BLaER1 (cell line): ENCODE results near the gene HLX.

Source experiments
- H3K27ac ChIP-seq: shearing (Covaris generic); formaldehyde crosslinking; 2 replicates; pipeline ENCODE4 v1.8.1; 2022
- H3K27me3 ChIP-seq: shearing (Covaris generic); formaldehyde crosslinking; 2 replicates; pipeline ENCODE4 v1.8.1; 2022
- H3K36me3 ChIP-seq: shearing (Covaris generic); formaldehyde crosslinking; 2 replicates; pipeline ENCODE4 v1.8.1; 2022
- H3K4me1 ChIP-seq: shearing (Covaris generic); formaldehyde crosslinking; 2 replicates; pipeline ENCODE4 v1.8.1; 2022
- H3K4me2 ChIP-seq: shearing (Covaris generic); formaldehyde crosslinking; 2 replicates; pipeline ENCODE4 v1.8.1; 2022
- H3K4me3 ChIP-seq: shearing (Covaris generic); formaldehyde crosslinking; 2 replicates; pipeline ENCODE4 v1.8.1; 2022
- H3K9ac ChIP-seq: shearing (Covaris generic); formaldehyde crosslinking; 2 replicates; pipeline ENCODE4 v1.8.1; 2022
- H3K9me3 ChIP-seq: shearing (Covaris generic); formaldehyde crosslinking; 2 replicates; pipeline ENCODE4 v1.8.1; 2022
- H4K20me1 ChIP-seq: shearing (Covaris generic); formaldehyde crosslinking; 2 replicates; pipeline ENCODE4 v1.8.1; 2022
- Cebpa-rat ChIP-seq: shearing (Covaris generic); IDR thresholded peaks from 2 replicates; pipeline ENCODE4 v1.8.1; 2022

HLX gene, protein sequence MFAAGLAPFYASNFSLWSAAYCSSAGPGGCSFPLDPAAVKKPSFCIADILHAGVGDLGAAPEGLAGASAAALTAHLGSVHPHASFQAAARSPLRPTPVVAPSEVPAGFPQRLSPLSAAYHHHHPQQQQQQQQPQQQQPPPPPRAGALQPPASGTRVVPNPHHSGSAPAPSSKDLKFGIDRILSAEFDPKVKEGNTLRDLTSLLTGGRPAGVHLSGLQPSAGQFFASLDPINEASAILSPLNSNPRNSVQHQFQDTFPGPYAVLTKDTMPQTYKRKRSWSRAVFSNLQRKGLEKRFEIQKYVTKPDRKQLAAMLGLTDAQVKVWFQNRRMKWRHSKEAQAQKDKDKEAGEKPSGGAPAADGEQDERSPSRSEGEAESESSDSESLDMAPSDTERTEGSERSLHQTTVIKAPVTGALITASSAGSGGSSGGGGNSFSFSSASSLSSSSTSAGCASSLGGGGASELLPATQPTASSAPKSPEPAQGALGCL

GRCh38 chr1:220879076-220879508, at the start of gene HLX:
Gene HLX (plus strand): TSS chr1:220879443. CDS start chr1:220879858, 415 bp downstream.
- H3K27me3 ChIP-seq, result peaks cover 80% of the 10 kb centered on the region
- H3K36me3 ChIP-seq, result peaks cover 14% of the 10 kb centered on the region
- 0 out of 2 replicates have a peak, but pooled peaks cover 11% of the 10 kb centered on the region for H4K20me1 ChIP-seq
- TF ChIP-seq Cebpa-rat, result no peak
- peak within 1 kb of the TSS; percentile 93 for H3K27ac ChIP-seq
- peak within 1 kb of the TSS; percentile 92 for H3K9ac ChIP-seq
- peak within 1 kb of the TSS; percentile 83 for H3K4me3 ChIP-seq
- peaks cover 1% of the 10 kb centered on the region; the same call in 1 of the 2 replicates for H3K9me3 ChIP-seq
- peak within 1 kb of the TSS; percentile 79 for H3K4me2 ChIP-seq
- peaks cover 73% of the 10 kb centered on the region for H3K4me1 ChIP-seq

GRCh38 chr1:220833436-220833835, 45.8 kb upstream of the HLX start:
- no peak overlapping the region for H3K4me3 ChIP-seq
- no peaks in the 10 kb centered on the region for H3K4me1 ChIP-seq
- H3K4me2 ChIP-seq, result no peak overlapping the region
- no peak for TF ChIP-seq Cebpa-rat
- H3K27me3 ChIP-seq, result no peaks in the 10 kb centered on the region
- no peaks in the 10 kb centered on the region for H4K20me1 ChIP-seq
- no peaks in the 10 kb centered on the region for H3K36me3 ChIP-seq
- H3K27ac ChIP-seq, result no peak overlapping the region
- no peaks in the 10 kb centered on the region for H3K9me3 ChIP-seq
- H3K9ac ChIP-seq, result no peak overlapping the region

GRCh38 chr1:220834155-220834870, 44.9 kb upstream of the HLX start:
- H4K20me1 ChIP-seq, result no peaks in the 10 kb centered on the region
- no peaks in the 10 kb centered on the region for H3K27me3 ChIP-seq
- no peak for TF ChIP-seq Cebpa-rat
- no peaks in the 10 kb centered on the region for H3K36me3 ChIP-seq
- no peaks in the 10 kb centered on the region for H3K9me3 ChIP-seq
- no peak overlapping the region for H3K27ac ChIP-seq
- H3K4me3 ChIP-seq, result no peak overlapping the region
- no peaks in the 10 kb centered on the region for H3K4me1 ChIP-seq
- H3K4me2 ChIP-seq, result no peak overlapping the region
- H3K9ac ChIP-seq, result no peak overlapping the region

DNA sequence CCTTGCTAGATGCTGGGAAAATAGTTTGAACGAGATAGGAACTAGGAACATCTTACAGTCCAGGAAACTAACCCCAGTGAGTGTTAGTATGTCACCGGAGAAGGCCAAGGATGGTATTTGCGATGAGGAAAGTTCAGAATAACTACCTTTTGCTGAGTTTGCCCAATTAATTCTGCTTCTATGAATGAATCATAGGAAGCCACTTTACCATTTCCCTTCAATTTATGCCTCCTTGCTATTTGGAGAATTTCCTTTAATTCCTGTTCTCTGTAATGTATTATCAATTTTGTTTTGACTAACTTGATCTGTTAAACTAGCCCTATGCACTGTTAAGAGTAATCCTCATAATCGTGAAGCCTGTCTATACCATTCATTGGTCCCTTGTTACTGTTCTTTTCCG, 40.7 kb upstream of the HLX start:
- H3K4me2 ChIP-seq, result no peak overlapping the region
- TF ChIP-seq Cebpa-rat, result no peak

DNA sequence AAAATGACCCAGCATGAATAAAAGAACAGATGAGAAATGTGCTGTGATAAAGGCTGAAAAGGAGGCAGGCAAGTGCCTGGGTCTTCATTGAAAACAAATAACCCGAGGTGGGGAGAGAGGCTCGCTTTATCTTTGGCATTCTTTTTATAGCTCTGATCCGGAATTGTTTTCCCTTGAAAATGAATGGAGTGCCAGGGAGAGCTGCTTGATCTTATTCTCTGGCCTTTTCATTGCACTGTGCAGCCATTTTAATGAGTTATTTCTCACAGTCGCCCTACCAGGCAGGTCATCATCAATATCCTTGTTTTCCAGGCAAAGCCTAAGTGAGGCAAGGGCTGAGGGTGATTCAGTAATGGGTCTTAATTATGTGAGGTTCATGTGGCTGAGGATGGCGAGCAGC, 39.8 kb upstream of the HLX start:
- Histone ChIP-seq H3K4me1 (no peaks in the 10 kb centered on the region), H3K9me3 (no peaks in the 10 kb centered on the region), H3K4me2 (no peak overlapping the region), H3K27me3 (no peaks in the 10 kb centered on the region), H3K27ac (no peak overlapping the region), H3K36me3 (no peaks in the 10 kb centered on the region), H4K20me1 (no peaks in the 10 kb centered on the region), H3K4me3 (no peak overlapping the region), H3K9ac (no peak overlapping the region)
- no peak for TF ChIP-seq Cebpa-rat

More for the DNA sequence above, 40.7 kb upstream of the HLX start:
- Histone ChIP-seq H3K4me3 (no peak overlapping the region), H3K9me3 (no peaks in the 10 kb centered on the region), H3K27me3 (no peaks in the 10 kb centered on the region), H3K9ac (no peak overlapping the region), H3K27ac (no peak overlapping the region), H4K20me1 (no peaks in the 10 kb centered on the region), H3K36me3 (no peaks in the 10 kb centered on the region), H3K4me1 (no peaks in the 10 kb centered on the region)

DNA sequence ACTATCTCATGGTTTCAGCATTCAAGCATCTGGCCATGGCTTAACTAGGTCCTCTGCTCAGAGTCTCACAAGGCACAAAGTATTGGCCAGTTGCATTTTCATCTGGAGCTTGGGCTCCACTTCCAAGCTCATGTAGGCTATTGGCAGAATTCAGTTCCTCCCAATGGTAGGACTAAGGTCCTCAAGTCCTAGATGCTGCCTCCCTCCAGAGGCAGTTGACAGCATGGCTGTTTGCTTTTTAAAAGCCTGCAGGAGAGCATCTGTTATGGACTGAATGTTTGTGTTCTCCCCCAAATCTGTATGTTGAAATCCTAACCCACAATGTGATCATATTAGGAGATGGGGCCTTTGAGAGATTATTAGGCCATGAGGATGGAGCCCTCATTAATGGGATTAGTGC, 38.0 kb upstream of the HLX start:
- H3K4me2 ChIP-seq, result no peak overlapping the region
- H3K27me3 ChIP-seq, result no peaks in the 10 kb centered on the region
- no peak overlapping the region for H3K27ac ChIP-seq
- H4K20me1 ChIP-seq, result no peaks in the 10 kb centered on the region
- H3K4me1 ChIP-seq, result no peaks in the 10 kb centered on the region
- no peaks in the 10 kb centered on the region for H3K36me3 ChIP-seq
- no peak for TF ChIP-seq Cebpa-rat
- H3K4me3 ChIP-seq, result no peak overlapping the region
- no peak overlapping the region for H3K9ac ChIP-seq
- H3K9me3 ChIP-seq, result no peaks in the 10 kb centered on the region

- Histone ChIP-seq H3K4me1 (no peaks in the 10 kb centered on the region), H3K27me3 (no peaks in the 10 kb centered on the region), H3K4me3 (no peak overlapping the region), H3K9ac (no peak overlapping the region), H4K20me1 (no peaks in the 10 kb centered on the region), H3K9me3 (no peaks in the 10 kb centered on the region), H3K27ac (no peak overlapping the region), H3K4me2 (no peak overlapping the region), H3K36me3 (no peaks in the 10 kb centered on the region)
- no peak for TF ChIP-seq Cebpa-rat
These were observed 35.7 kb upstream of the HLX start for GRCh38 chr1:220843481-220844011.

- H3K4me2 ChIP-seq, result no peak overlapping the region
- H3K9ac ChIP-seq, result no peak overlapping the region
- no peak overlapping the region for H3K4me3 ChIP-seq
- no peak overlapping the region for H3K27ac ChIP-seq
- no peaks in the 10 kb centered on the region for H3K27me3 ChIP-seq
- H3K36me3 ChIP-seq, result no peaks in the 10 kb centered on the region
- H3K9me3 ChIP-seq, result peaks cover 10% of the 10 kb centered on the region
- no peaks in the 10 kb centered on the region for H3K4me1 ChIP-seq
- no peak for TF ChIP-seq Cebpa-rat
- H4K20me1 ChIP-seq, result no peaks in the 10 kb centered on the region
These were observed 26.8 kb upstream of the HLX start for GRCh38 chr1:220852408-220852807.

DNA sequence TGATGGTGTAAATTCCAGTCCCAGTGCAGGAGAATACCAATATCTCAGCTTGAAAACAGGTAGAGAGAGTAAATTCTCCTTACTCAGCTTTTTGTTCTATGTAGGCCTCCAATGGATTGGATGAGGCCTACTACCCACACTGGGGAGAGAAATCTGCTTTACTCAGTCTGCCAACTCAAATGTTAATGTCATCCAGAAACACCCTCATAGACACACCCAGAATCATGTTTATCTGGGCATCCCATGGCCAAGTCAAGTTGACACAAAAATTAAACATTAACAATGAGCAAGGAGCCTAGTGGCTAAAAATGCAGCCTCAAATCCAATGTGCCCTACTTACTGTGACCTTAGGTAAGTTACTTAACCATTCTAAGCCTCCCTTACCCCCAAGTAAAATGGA, 6.9 kb upstream of the HLX start:
- no peaks in the 10 kb centered on the region for H3K9me3 ChIP-seq
- no peak overlapping the region for H3K9ac ChIP-seq
- peaks cover 24% of the 10 kb centered on the region for H3K27me3 ChIP-seq
- H4K20me1 ChIP-seq, result no peaks in the 10 kb centered on the region
- no peaks in the 10 kb centered on the region for H3K36me3 ChIP-seq
- peaks cover 30% of the 10 kb centered on the region for H3K4me1 ChIP-seq
- H3K4me3 ChIP-seq, result no peak overlapping the region
- no peak overlapping the region for H3K4me2 ChIP-seq
- TF ChIP-seq Cebpa-rat, result no peak
- no peak overlapping the region for H3K27ac ChIP-seq

DNA sequence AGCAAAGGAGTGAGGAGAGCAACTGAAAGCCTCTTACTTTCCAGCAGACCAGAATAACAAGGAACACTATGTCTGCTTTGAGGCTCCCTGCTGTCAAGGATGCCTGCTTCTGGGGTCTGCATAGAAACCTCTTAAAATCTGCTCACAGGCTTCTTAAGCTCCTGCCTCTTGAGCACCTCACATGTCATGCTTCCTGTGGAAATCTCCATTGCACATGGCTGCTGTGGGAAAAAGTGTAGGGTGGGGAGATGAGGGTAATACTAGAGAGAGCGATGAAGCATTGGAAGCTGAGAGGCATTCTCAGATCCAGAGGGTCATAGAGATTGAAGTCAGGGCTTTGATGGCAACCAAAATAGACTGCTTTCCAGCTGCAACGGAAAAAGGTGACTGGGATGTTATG, 6.2 kb upstream of the HLX start:
- Histone ChIP-seq H3K9ac (no peak overlapping the region), H4K20me1 (0 out of 2 replicates have a peak, but pooled peaks cover 5% of the 10 kb centered on the region)

More for the DNA sequence above, 6.2 kb upstream of the HLX start:
- peaks cover 32% of the 10 kb centered on the region for H3K27me3 ChIP-seq
- peaks cover 38% of the 10 kb centered on the region for H3K4me1 ChIP-seq
- TF ChIP-seq Cebpa-rat, result no peak
- no peaks in the 10 kb centered on the region for H3K36me3 ChIP-seq
- H3K4me3 ChIP-seq, result no peak overlapping the region
- H3K4me2 ChIP-seq, result no peak overlapping the region
- no peaks in the 10 kb centered on the region for H3K9me3 ChIP-seq
- H3K27ac ChIP-seq, result no peak overlapping the region
